BE2C (cell line): ENCODE measurements around the gene LLGL2. TPM values are rescaled to one million over a fixed set of nuclear protein-coding genes. Genes with fewer than 3 reads are reported as not detected.
A peak's percentile ranks its signal among the peaks of the same experiment; 100 is the strongest.
"Not testable (repeated sequence)": the region's sequence is repeated elsewhere in the genome, so short reads cannot be mapped to it uniquely, and the experiment has no call there.

Experiments used
- DNase-seq: peaks from one replicate; pipeline ENCODE4 v3.0.0-alpha.2; 2020
- H3K27me3 ChIP-seq: fragments of 250-450 bp; sonication (Bioruptor Pico); 2 replicates; pipeline ENCODE4 v1.5.1; 2020; ENCODE audit warnings: mild to moderate bottlenecking
- H3K36me3 ChIP-seq: fragments of 250-450 bp; sonication (Bioruptor Pico); 2 replicates; pipeline ENCODE4 v1.5.1; 2020; ENCODE audit warnings: mild to moderate bottlenecking
- H3K4me1 ChIP-seq: fragments of 250-450 bp; sonication (Bioruptor Pico); 2 replicates; pipeline ENCODE4 v1.5.1; 2020
- H3K4me3 ChIP-seq: 2 replicates; pipeline ENCODE4 v1.5.1; 2011; ENCODE audit warnings: low read depth, low read length
- H3K9me3 ChIP-seq: fragments of 250-450 bp; sonication (Bioruptor Pico); 2 replicates; pipeline ENCODE4 v1.5.1; 2020
- polyA plus RNA-seq: library from polyadenylated mRNA; unstranded; fragments of >200 nt; gene quantifications from one replicate; pipeline ENCODE4 v1.2.1, GENCODE V29; 2012; ENCODE audit warnings: low read depth, missing spikeins; ENCODE audit not compliant: insufficient read length, insufficient read depth
- TF ChIP-seq, protein P1 (sequence below): IDR thresholded peaks from 2 replicates; pipeline ENCODE4 v1.5.1; 2012; ENCODE audit warnings: mild to moderate bottlenecking, low read depth, low read length

Gene LLGL2, protein sequence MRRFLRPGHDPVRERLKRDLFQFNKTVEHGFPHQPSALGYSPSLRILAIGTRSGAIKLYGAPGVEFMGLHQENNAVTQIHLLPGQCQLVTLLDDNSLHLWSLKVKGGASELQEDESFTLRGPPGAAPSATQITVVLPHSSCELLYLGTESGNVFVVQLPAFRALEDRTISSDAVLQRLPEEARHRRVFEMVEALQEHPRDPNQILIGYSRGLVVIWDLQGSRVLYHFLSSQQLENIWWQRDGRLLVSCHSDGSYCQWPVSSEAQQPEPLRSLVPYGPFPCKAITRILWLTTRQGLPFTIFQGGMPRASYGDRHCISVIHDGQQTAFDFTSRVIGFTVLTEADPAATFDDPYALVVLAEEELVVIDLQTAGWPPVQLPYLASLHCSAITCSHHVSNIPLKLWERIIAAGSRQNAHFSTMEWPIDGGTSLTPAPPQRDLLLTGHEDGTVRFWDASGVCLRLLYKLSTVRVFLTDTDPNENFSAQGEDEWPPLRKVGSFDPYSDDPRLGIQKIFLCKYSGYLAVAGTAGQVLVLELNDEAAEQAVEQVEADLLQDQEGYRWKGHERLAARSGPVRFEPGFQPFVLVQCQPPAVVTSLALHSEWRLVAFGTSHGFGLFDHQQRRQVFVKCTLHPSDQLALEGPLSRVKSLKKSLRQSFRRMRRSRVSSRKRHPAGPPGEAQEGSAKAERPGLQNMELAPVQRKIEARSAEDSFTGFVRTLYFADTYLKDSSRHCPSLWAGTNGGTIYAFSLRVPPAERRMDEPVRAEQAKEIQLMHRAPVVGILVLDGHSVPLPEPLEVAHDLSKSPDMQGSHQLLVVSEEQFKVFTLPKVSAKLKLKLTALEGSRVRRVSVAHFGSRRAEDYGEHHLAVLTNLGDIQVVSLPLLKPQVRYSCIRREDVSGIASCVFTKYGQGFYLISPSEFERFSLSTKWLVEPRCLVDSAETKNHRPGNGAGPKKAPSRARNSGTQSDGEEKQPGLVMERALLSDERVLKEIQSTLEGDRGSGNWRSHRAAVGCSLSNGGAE
- 2.7 TPM for polyA plus RNA-seq

DNA sequence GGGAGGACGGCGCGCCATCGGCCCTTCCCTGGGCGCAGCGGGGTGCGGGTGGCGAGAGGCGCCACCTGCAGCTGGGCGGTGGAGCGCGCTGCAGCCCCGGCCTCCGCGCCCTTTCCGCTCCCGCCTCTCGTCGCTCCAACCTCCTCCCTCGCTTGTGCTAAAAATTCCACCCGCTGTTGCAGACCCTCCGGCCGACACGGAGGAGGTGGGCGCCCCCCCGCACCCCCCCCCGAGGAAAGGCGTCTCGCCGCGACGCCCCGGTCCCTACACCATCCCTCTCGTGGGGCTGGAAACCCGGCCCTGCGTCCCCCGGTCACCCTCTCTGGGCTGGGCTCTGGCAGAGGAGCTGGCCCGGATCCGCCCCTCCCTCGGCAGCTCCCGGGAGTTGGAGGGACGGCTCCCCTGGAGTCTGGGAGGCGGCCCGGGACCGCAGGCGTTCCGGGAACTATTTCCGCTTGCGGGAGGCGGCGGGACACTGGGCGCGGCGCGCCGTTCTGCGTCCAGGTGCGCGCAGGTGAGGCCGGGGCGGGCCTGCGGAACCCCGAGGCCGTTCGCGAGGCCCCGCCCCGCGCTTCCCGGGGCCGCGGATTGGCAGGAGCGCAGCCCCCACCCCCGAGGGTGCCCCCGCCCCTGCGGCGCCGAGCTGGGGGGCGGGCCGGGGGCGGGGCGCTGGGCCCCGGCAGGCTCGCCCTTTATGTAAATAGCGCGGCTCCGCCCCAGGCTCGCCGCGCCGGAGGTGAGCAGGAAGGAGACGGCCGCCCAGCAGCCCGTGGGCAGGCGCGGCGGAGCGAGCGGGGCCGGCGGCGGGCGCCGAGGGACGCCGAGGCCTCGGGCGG is at the start of gene LLGL2:
LLGL2 (plus strand) TSS at position 728 of the 836 bp plus-strand sequence. CDS start 17,730 bp downstream, outside the sequence.
- no peaks in the 10 kb centered on the region for H3K9me3 ChIP-seq
- no peaks in the 10 kb centered on the region for H3K4me1 ChIP-seq
- TF ChIP-seq, protein P1, sequence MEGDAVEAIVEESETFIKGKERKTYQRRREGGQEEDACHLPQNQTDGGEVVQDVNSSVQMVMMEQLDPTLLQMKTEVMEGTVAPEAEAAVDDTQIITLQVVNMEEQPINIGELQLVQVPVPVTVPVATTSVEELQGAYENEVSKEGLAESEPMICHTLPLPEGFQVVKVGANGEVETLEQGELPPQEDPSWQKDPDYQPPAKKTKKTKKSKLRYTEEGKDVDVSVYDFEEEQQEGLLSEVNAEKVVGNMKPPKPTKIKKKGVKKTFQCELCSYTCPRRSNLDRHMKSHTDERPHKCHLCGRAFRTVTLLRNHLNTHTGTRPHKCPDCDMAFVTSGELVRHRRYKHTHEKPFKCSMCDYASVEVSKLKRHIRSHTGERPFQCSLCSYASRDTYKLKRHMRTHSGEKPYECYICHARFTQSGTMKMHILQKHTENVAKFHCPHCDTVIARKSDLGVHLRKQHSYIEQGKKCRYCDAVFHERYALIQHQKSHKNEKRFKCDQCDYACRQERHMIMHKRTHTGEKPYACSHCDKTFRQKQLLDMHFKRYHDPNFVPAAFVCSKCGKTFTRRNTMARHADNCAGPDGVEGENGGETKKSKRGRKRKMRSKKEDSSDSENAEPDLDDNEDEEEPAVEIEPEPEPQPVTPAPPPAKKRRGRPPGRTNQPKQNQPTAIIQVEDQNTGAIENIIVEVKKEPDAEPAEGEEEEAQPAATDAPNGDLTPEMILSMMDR, result peak; percentile 38
- peak; percentile 87 for DNase-seq
- H3K36me3 ChIP-seq, result no peaks in the 10 kb centered on the region
- peaks cover 13% of the 10 kb centered on the region for H3K27me3 ChIP-seq
- H3K4me3 ChIP-seq, result peak within 1 kb of the TSS; percentile 65

DNA sequence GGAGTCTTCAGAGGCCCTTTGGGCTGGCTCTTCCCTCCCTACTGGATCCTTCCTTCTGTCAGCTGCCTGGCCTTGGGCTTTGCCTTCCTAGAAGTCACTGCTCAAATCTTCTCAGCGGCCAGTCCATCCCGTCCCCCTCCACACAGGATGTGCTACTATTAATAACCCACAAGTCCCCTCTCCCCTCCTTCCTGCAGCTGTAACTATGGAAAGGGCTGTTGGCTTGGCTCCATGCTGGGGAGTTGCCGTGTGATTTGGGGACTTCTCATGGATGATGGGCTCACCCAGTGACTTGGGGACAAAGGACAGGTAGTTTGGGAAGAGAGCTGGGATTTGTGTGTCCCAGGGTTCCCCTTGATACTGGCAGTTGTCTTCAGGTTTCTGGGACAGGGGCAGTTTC is 49.6 kb upstream of the LLGL2 start:
- TF ChIP-seq, protein P1, result no peak
- no peaks in the 10 kb centered on the region for H3K4me1 ChIP-seq
- H3K9me3 ChIP-seq, result no peaks in the 10 kb centered on the region
- H3K27me3 ChIP-seq, result no peaks in the 10 kb centered on the region
- H3K36me3 ChIP-seq, result peaks cover 16% of the 10 kb centered on the region
- no peak overlapping the region for H3K4me3 ChIP-seq
- no peak for DNase-seq

DNA sequence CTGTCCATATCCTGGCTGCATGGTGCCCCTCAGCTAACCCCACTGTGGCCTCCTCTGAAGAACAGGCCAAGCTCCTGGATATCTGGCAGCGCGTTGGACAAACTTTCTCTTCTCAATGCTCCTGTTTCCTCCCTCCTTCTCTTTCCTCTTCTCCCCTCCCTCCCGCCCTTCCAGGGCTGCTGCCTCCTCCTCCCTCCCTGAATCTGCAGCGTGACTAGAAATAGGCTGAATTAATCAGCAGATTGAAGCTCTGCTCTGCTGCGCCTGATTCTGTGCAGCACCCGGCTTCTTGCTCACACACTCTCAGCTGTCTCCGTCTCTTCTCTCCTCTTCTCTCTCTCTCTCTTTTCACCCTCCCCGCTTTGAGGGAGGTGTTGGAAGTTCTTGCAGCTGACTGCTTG is 49.2 kb upstream of the LLGL2 start:
- Histone ChIP-seq H3K9me3 (no peaks in the 10 kb centered on the region), H3K27me3 (no peaks in the 10 kb centered on the region), H3K4me1 (no peaks in the 10 kb centered on the region), H3K36me3 (peaks cover 16% of the 10 kb centered on the region), H3K4me3 (no peak overlapping the region)
- no peak for DNase-seq
- TF ChIP-seq, protein P1, result no peak

DNA sequence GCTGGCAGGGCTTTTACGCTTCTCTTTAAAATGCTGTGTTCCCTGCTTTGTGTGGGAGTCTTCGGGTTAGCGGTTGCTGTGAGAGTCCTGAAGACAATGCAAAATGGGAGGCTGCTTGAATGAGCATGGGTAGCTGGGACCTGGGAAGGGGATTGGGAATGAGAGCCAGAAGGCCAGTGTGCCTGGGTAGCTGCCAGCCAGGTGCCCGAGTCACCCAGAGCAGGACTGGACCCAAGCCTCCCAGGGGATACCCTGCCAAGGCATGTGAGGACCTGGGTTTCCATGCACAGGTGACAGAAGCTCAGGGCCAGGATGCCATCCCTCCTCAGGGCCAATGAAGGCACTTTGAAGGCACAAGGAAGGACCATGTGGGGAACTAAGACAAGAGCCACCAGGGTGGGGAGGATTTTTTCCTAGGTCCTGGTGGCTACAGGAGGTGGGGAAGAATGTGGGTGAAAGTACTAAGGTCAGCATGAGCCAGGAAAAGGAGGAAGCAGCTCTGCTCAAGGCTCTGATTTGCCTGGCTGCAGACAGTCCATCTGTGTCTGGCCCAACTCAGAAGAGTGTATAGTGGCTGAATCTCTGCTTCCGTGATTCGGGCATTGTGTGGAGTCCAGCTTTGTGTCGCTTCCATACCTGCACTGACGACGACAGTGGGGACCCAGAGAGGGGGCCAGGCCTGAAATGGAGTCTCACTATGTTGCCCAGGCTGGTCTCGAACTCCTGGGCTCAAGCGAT is 48.6 kb upstream of the LLGL2 start:
- Histone ChIP-seq H3K4me1 (no peaks in the 10 kb centered on the region), H3K27me3 (no peaks in the 10 kb centered on the region), H3K4me3 (no peak overlapping the region), H3K9me3 (no peaks in the 10 kb centered on the region), H3K36me3 (peaks cover 16% of the 10 kb centered on the region)
- no peak for DNase-seq
- TF ChIP-seq, protein P1, result no peak

DNA sequence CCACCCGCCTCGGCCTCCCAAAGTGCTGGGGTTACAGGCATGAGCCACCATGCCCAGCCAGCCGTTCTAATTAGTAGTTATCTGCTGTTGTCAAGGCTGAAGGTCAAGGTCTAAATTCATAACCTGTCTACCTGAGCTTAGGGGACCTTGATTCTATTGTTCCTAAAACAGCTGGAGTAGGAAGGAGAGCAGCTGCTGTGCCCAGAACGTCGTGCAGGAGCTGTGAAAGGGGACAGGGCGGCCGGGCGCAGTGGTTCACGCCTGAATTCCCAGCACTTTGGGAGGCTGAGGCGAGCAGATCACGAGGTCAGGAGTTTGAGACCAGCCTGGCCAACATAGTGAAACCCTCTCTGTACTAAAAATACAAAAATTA is 48.0 kb upstream of the LLGL2 start:
- H3K4me1 ChIP-seq, DNase-seq, H3K27me3 ChIP-seq, H3K9me3 ChIP-seq, H3K4me3 ChIP-seq: not testable (repeated sequence)
- H3K36me3 ChIP-seq, result peaks cover 16% of the 10 kb centered on the region
